Endothelial cell of umbilical vein (primary cell): ENCODE measurements around the gene USP47. TPM values are rescaled to one million over a fixed set of nuclear protein-coding genes. Genes with fewer than 3 reads are reported as not detected.

Experiments used
- BruUV-seq: library from RNA; stranded (reverse); fragments of 400-500 nt; replicated peaks from 2 replicates; lab custom pipeline; 2021; lab: Mats Ljungman, UMichigan
- CTCF ChIA-PET: fragments of 300-600, 350-600 bp; sonication (Branson Sonifier 250); formaldehyde crosslinking; loops from one replicate; lab custom pipeline; 2021; ENCODE audit warnings: antibody characterized with exemption, inconsistent platforms; lab: Charles Lee
- POLR2A ChIA-PET: fragments of 300-600, 350-600 bp; sonication (Branson Sonifier 250); formaldehyde crosslinking; loops from one replicate; lab custom pipeline; 2021; ENCODE audit warnings: antibody characterized with exemption, inconsistent platforms; lab: Charles Lee
- DNase-seq: peaks from one replicate; pipeline ENCODE4 v3.0.0-alpha.2; 2011; ENCODE audit warnings: low read depth, low spot score
- FAIRE-seq: peaks from 2 replicates; lab custom pipeline; 2011; peaks lifted over from hg19 to GRCh38; lab: Jason Lieb, UNC
- H2AFZ ChIP-seq: 2 replicates; pipeline ENCODE4 v1.6.0; 2012; ENCODE audit warnings: low read depth, low read length, control low read depth, inconsistent platforms
- H3K27ac ChIP-seq: 2 replicates; pipeline ENCODE4 v1.5.1; 2011; ENCODE audit warnings: low read depth, mild to moderate bottlenecking, control low read depth, low read length, moderate library complexity; ENCODE audit not compliant: insufficient read depth
- H3K27me3 ChIP-seq, 2 experiments: 2 replicates each; pipeline versions ENCODE4 v1.6.0 to v1.6.1; 2011; ENCODE audit warnings: low read length in 2 of 2, mixed read lengths in 1 of 2; ENCODE audit not compliant: control insufficient read depth in 2 of 2, insufficient read depth in 2 of 2
- H3K36me3 ChIP-seq, 2 experiments: 2 replicates in 1 of 2; 3 replicates in 1 of 2; pipeline ENCODE4 v1.5.1; 2011; ENCODE audit warnings: low read length in 2 of 2, mild to moderate bottlenecking in 1 of 2, moderate library complexity in 1 of 2; ENCODE audit not compliant: control insufficient read depth in 2 of 2, insufficient read depth in 2 of 2; ENCODE audit errors: extremely low read depth in 1 of 2
- H3K4me1 ChIP-seq: 3 replicates; pipeline ENCODE4 v1.5.1; 2011; ENCODE audit warnings: mild to moderate bottlenecking, low read length; ENCODE audit not compliant: control insufficient read depth, insufficient read depth; ENCODE audit errors: extremely low read depth
- H3K4me2 ChIP-seq: 2 replicates; pipeline ENCODE4 v1.6.1; 2011; ENCODE audit warnings: low read length, control low read depth, mixed read lengths; ENCODE audit not compliant: insufficient read depth
- H3K4me3 ChIP-seq, 3 experiments: fragments of 200-600 bp in 1 of 3; sonication (generic), shearing (Covaris generic) in 1 of 3; replicated peaks in 1 of 3; 2 replicates each; pipeline ENCODE4 v1.5.1; 2011 to 2016; ENCODE audit warnings: control low read depth in 3 of 3, low read length in 3 of 3, mild to moderate bottlenecking in 2 of 3, inconsistent platforms in 1 of 3, low read depth in 1 of 3, moderate library complexity in 1 of 3; ENCODE audit not compliant: insufficient read depth in 1 of 3
- H3K79me2 ChIP-seq: 2 replicates; pipeline ENCODE4 v1.6.0; 2012; ENCODE audit warnings: low read length, inconsistent platforms; ENCODE audit not compliant: control insufficient read depth, insufficient read depth
- H3K9ac ChIP-seq: replicated peaks from 2 replicates; pipeline ENCODE3; 2011; ENCODE audit warnings: low read length, control low read depth; ENCODE audit not compliant: insufficient read depth; ENCODE audit errors: extremely low read depth
- H3K9me1 ChIP-seq: replicated peaks from 3 replicates; pipeline ENCODE4 v1.6.0; 2011; ENCODE audit warnings: mild to moderate bottlenecking, low read length; ENCODE audit not compliant: control insufficient read depth, insufficient read depth; ENCODE audit errors: extremely low read depth
- H3K9me3 ChIP-seq: replicated peaks from 2 replicates; pipeline ENCODE4 v1.5.1; 2012; ENCODE audit warnings: low read length, inconsistent platforms; ENCODE audit not compliant: control insufficient read depth, insufficient read depth
- H4K20me1 ChIP-seq: replicated peaks from 2 replicates; pipeline ENCODE3; 2011; ENCODE audit warnings: mild to moderate bottlenecking, low read length; ENCODE audit not compliant: control insufficient read depth, insufficient read depth; ENCODE audit errors: extremely low read depth
- EZH2 ChIP-seq: IDR thresholded peaks from 2 replicates; pipeline ENCODE4 v1.6.1; 2012; ENCODE audit warnings: borderline replicate concordance, low read depth, mild to moderate bottlenecking, moderate library complexity, low read length, inconsistent platforms; ENCODE audit not compliant: severe bottlenecking
- FOS ChIP-seq: IDR thresholded peaks from 2 replicates; pipeline ENCODE4 v1.6.1; 2011; ENCODE audit warnings: mild to moderate bottlenecking, low read length, moderate library complexity, borderline replicate concordance; ENCODE audit not compliant: insufficient read depth
- GATA2 ChIP-seq: IDR thresholded peaks from 2 replicates; pipeline ENCODE4 v1.7.0; 2011; ENCODE audit warnings: low read depth, mild to moderate bottlenecking, moderate library complexity, mixed read lengths, low read length; ENCODE audit not compliant: insufficient read length, insufficient read depth
- JUN ChIP-seq: IDR thresholded peaks from 2 replicates; pipeline ENCODE4 v1.6.1; 2011; ENCODE audit warnings: borderline replicate concordance, low read depth; ENCODE audit not compliant: insufficient read length, insufficient read depth
- MYC ChIP-seq: IDR thresholded peaks from one replicate; pipeline ENCODE4 v1.6.1; 2011; ENCODE audit warnings: mild to moderate bottlenecking, low read depth, low read length
- POLR2A ChIP-seq: IDR thresholded peaks from 2 replicates; pipeline ENCODE4 v1.6.1; 2012; ENCODE audit warnings: low read depth, mild to moderate bottlenecking, control low read depth, low read length
- POLR2AphosphoS5 ChIP-seq: IDR thresholded peaks from 2 replicates; pipeline ENCODE4 v1.6.1; 2012; ENCODE audit warnings: low read depth, mild to moderate bottlenecking, control low read depth, low read length, moderate library complexity; ENCODE audit not compliant: insufficient read depth
- dilution Hi-C: fragments of 300-500 bp; cut with MboI; formaldehyde crosslinking; loops from one replicate; pipeline ENCODE4 v1.15.0; 2019; ENCODE audit warnings: low sequenced_read_pairs; ENCODE audit not compliant: extremely low pct_ligation_motif_present
- intact Hi-C: fragments of 100-400 bp; cut with micrococcal nuclease; formaldehyde crosslinking; loops from one replicate; pipeline ENCODE4 v1.10.0; 2022
- polyA plus RNA-seq, 4 experiments: library from polyadenylated mRNA; depleted of rRNA in 3 of 4; stranded (reverse) in 3 of 4; unstranded in 1 of 4; fragments of >200 nt; gene quantifications; 2 replicates each; pipeline versions ENCODE4 v1.2.1 to v1.2.3, GENCODE V29; 2011 to 2012; ENCODE audit warnings: missing spikeins in 1 of 4
- total RNA-seq: library from RNA; stranded (reverse); gene quantifications from 2 replicates; pipeline ENCODE4 v1.2.3, GENCODE V29; 2021
- TF ChIP-seq, protein P1 (sequence below): IDR thresholded peaks from 2 replicates; pipeline ENCODE4 v1.6.1; 2011; ENCODE audit not compliant: insufficient read depth, insufficient read length
- TF ChIP-seq, protein P2 (sequence below), 2 donors: IDR thresholded peaks; 1 replicate in 1 of 2; 2 replicates in 1 of 2; pipeline ENCODE4 v1.5.1; 2011; ENCODE audit warnings: low read length in 2 of 2, mild to moderate bottlenecking in 2 of 2, moderate library complexity in 2 of 2, control low read depth in 1 of 2, inconsistent platforms in 1 of 2, low read depth in 1 of 2; ENCODE audit not compliant: insufficient read depth in 1 of 2; ENCODE audit errors: extremely low read depth in 1 of 2

The USP47 gene
- total and polyA plus RNA-seq, 2 donors (not counting 3 experiments of a cell fraction or from before 2014, with no cell fraction given), result 7.8 to 38.0 TPM

DNA sequence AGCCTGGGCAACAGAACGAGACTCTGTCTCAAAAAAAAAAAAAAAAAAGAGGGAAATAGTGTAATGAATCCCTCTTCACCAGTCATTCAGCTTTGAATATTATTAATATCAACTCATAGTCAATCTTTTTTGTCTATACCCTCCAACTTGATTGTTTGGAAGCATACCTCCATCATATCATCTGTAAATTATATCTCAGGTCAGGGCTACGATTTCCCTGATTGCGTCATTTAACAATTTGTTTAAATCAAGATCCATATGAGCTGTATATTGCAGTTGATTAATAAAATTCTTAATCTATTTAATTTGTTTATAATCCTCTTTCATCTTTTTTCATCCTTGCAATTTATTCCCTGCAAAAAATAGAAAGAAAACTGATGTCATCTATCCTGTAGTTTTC lies 60.2 kb downstream of the USP47 start:
- Histone ChIP-seq H3K4me2 (no peak overlapping the region), H3K9ac (no peak overlapping the region), H3K27ac (no peak overlapping the region), H2AFZ (no peak overlapping the region), H4K20me1 (no peaks in the 10 kb centered on the region), H3K4me1 (no peaks in the 10 kb centered on the region), H3K27me3 (no peaks in the 10 kb centered on the region), H3K9me1 (no peaks in the 10 kb centered on the region), H3K4me3 (no peak overlapping the region), H3K79me2 (no peaks in the 10 kb centered on the region), H3K36me3 (peaks cover 0 to 7% of the 10 kb centered on the region in 2 experiments), H3K9me3 (no peaks in the 10 kb centered on the region)
- BruUV-seq, result no TSS peak
- POLR2A ChIA-PET, result no interaction called here
- TF ChIP-seq EZH2, result no peak
- no peak for TF ChIP-seq MYC
- TF ChIP-seq FOS, result no peak
- TF ChIP-seq, protein P1, sequence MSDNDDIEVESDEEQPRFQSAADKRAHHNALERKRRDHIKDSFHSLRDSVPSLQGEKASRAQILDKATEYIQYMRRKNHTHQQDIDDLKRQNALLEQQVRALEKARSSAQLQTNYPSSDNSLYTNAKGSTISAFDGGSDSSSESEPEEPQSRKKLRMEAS, result no peak
- TF ChIP-seq POLR2A, result no peak
- TF ChIP-seq GATA2, result no peak
- no peak for TF ChIP-seq JUN
- no peak for TF ChIP-seq POLR2AphosphoS5
- FAIRE-seq, result no peak
- dilution Hi-C loops, result no loop called here
- CTCF ChIA-PET, result interaction anchor here (0.7 to 2.2 kb wide), 4 partner anchors 26 to 672 kb away, joined by 3 to 9 read pairs (median 6); no protein-coding TSS in a partner anchor
- no peak for DNase-seq
- intact Hi-C loops, result no loop called here

DNA sequence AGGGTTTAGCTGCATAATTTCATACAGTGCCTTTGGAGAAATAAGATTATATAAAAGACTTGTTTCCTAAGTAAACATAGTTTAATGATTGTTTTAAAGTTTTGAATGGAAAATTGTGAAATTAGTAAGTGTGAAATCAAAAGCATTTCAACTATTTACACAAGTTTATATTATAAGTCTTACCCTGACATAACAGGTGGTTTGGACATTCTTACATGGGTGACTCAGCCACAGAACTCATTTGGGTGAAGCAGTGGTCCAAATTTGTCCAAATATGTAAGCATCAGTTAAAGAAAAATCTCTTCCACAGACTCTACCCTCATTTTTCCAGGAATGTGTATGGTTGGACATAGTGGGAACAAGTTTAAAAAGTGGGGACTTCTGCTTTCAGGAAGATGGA lies 68.0 kb downstream of the USP47 start:
- no peak overlapping the region for H2AFZ ChIP-seq
- no peak overlapping the region for H3K9ac ChIP-seq
- no peaks in the 10 kb centered on the region for H3K9me3 ChIP-seq
- DNase-seq, result no peak
- dilution Hi-C loops (no loop called here), intact Hi-C loops (loop anchor here (5.0 kb wide), 1 partner anchor 42 kb away; no protein-coding TSS in a partner anchor)
- H3K27ac ChIP-seq, result no peak overlapping the region
- H3K4me1 ChIP-seq, result no peaks in the 10 kb centered on the region
- H3K27me3 ChIP-seq, result no peaks in the 10 kb centered on the region
- no peaks in the 10 kb centered on the region for H3K9me1 ChIP-seq
- no peak for FAIRE-seq
- no peak overlapping the region for H3K4me2 ChIP-seq
- H4K20me1 ChIP-seq, result no peaks in the 10 kb centered on the region
- POLR2A ChIA-PET, result no interaction called here
- no peak overlapping the region for H3K4me3 ChIP-seq
- H3K79me2 ChIP-seq, result no peaks in the 10 kb centered on the region
- H3K36me3 ChIP-seq, result peaks cover 4 to 8% of the 10 kb centered on the region in 2 experiments
- TF ChIP-seq GATA2 (no peak), EZH2 (no peak), JUN (no peak), FOS (no peak), POLR2AphosphoS5 (no peak), MYC (no peak), POLR2A (no peak)
- TF ChIP-seq, protein P2, sequence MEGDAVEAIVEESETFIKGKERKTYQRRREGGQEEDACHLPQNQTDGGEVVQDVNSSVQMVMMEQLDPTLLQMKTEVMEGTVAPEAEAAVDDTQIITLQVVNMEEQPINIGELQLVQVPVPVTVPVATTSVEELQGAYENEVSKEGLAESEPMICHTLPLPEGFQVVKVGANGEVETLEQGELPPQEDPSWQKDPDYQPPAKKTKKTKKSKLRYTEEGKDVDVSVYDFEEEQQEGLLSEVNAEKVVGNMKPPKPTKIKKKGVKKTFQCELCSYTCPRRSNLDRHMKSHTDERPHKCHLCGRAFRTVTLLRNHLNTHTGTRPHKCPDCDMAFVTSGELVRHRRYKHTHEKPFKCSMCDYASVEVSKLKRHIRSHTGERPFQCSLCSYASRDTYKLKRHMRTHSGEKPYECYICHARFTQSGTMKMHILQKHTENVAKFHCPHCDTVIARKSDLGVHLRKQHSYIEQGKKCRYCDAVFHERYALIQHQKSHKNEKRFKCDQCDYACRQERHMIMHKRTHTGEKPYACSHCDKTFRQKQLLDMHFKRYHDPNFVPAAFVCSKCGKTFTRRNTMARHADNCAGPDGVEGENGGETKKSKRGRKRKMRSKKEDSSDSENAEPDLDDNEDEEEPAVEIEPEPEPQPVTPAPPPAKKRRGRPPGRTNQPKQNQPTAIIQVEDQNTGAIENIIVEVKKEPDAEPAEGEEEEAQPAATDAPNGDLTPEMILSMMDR (IDR thresholded peaks at IDR 0.05; ENCODE audit: extremely low read depth in 1 of 2, insufficient read depth in 1 of 2, low read depth in 1 of 2, low read length in 2 of 2), result no peak
- TF ChIP-seq, protein P1, result no peak
- no TSS peak for BruUV-seq
- CTCF ChIA-PET, result no interaction called here
